ENCODE results near the gene IP6K1. TPM values are rescaled to one million over a fixed set of nuclear protein-coding genes. Genes with fewer than 3 reads are reported as not detected.

IP6K1 gene
- total RNA-seq, 1 experiment from 2014 or later: 42.2 TPM

GRCh38 chr3:49763981-49764380, 22.4 kb downstream of the IP6K1 start:
- Histone ChIP-seq H4K91ac (ENCODE audit: insufficient read length, low read depth, low read length) (no peak overlapping the region), H3K23ac (ENCODE audit: insufficient read length, low read depth, low read length) (no peak overlapping the region), H2BK5ac (ENCODE audit: insufficient read length, low read length) (no peak overlapping the region), H4K5ac (ENCODE audit: insufficient read length, low read depth, low read length) (no peak overlapping the region), H3K4me1 (ENCODE audit: insufficient read depth, low read length) (no peaks in the 10 kb centered on the region), H3K14ac (ENCODE audit: insufficient read depth, low read length) (no peak overlapping the region), H2BK12ac (ENCODE audit: insufficient read length, low read depth, low read length) (no peak overlapping the region), H2BK15ac (ENCODE audit: low read depth, low read length) (no peak overlapping the region), H4K8ac (replicated peaks; ENCODE audit: insufficient read length, low read depth, low read length) (no peak overlapping the region), H3K9ac (ENCODE audit: extremely low read depth, insufficient read length, low read length) (no peak overlapping the region), H3K18ac (ENCODE audit: insufficient read length, low read depth, low read length) (no peak overlapping the region), H4K20me1 (ENCODE audit: control insufficient read depth, insufficient read depth, insufficient read length) (no peaks in the 10 kb centered on the region), H3K9me3 (ENCODE audit: control insufficient read depth, low read depth, low read length) (no peaks in the 10 kb centered on the region), H3K23me2 (ENCODE audit: insufficient read length, low read depth, low read length, poor library complexity, severe bottlenecking) (no peaks in the 10 kb centered on the region), H3K4ac (ENCODE audit: low read depth, low read length) (no peak overlapping the region), H3K79me1 (ENCODE audit: insufficient read depth, low read depth, low read length, poor library complexity, severe bottlenecking) (peaks cover 14% of the 10 kb centered on the region), H2AFZ (ENCODE audit: low read length) (no peak overlapping the region), H3K4me2 (ENCODE audit: insufficient read depth, insufficient read length, low read length) (no peak overlapping the region), H3K27ac (ENCODE audit: insufficient read length, low read depth, low read length) (no peak overlapping the region), H3K56ac (ENCODE audit: insufficient read length, low read depth, low read length) (no peak overlapping the region), H2AK5ac (ENCODE audit: insufficient read length, low read length) (no peak overlapping the region), H3T11ph (ENCODE audit: low read length) (no peak overlapping the region), H2BK20ac (ENCODE audit: low read depth, low read length, poor library complexity, severe bottlenecking) (no peak overlapping the region), H3K79me2 (ENCODE audit: insufficient read depth, low read length) (no peaks in the 10 kb centered on the region; the same call in 1 of the 2 replicates), H3K27me3 (ENCODE audit: insufficient read depth, low read length) (no peaks in the 10 kb centered on the region), H2BK120ac (ENCODE audit: low read depth, low read length, poor library complexity, severe bottlenecking) (no peak overlapping the region)
- TF ChIP-seq CTCF (conservative IDR thresholded peaks at IDR 0.05): no peak
- H3K9me3 Mint-ChIP-seq: no peaks in the 10 kb centered on the region
- H3K36me3 Mint-ChIP-seq (ENCODE audit: insufficient read depth in 1 of 3, low read depth in 3 of 3): no peaks in the 10 kb centered on the region; a peak in 1 of 7 replicates
- no peak for DNase-seq
- H3K27me3 Mint-ChIP-seq (ENCODE audit: low read depth): no peaks in the 10 kb centered on the region
- WGBS (ENCODE audit: extremely low coverage, insufficient read length, low lambda C conversion rate): no CpG with 5 or more reads among the region's 4 CpGs
- no peaks in the 10 kb centered on the region for H3K4me1 Mint-ChIP-seq
- H3K27ac Mint-ChIP-seq: no peak overlapping the region
- no peak overlapping the region for H3K4me3 Mint-ChIP-seq
